Ishikawa (cell line): Measurements from ENCODE around the gene RND2.

ENCODE experiments used
- CREB1 ChIP-seq: IDR thresholded peaks from 2 replicates; pipeline ENCODE4 v1.6.1; 2012; ENCODE audit warnings: low read depth
- EP300 ChIP-seq: IDR thresholded peaks from 2 replicates; pipeline ENCODE4 v1.6.1; 2012; ENCODE audit warnings: borderline replicate concordance
- TF ChIP-seq, protein P1 (sequence below): IDR thresholded peaks from 2 replicates; pipeline ENCODE4 v1.6.1; 2012; ENCODE audit warnings: low read depth, mild to moderate bottlenecking

DNA sequence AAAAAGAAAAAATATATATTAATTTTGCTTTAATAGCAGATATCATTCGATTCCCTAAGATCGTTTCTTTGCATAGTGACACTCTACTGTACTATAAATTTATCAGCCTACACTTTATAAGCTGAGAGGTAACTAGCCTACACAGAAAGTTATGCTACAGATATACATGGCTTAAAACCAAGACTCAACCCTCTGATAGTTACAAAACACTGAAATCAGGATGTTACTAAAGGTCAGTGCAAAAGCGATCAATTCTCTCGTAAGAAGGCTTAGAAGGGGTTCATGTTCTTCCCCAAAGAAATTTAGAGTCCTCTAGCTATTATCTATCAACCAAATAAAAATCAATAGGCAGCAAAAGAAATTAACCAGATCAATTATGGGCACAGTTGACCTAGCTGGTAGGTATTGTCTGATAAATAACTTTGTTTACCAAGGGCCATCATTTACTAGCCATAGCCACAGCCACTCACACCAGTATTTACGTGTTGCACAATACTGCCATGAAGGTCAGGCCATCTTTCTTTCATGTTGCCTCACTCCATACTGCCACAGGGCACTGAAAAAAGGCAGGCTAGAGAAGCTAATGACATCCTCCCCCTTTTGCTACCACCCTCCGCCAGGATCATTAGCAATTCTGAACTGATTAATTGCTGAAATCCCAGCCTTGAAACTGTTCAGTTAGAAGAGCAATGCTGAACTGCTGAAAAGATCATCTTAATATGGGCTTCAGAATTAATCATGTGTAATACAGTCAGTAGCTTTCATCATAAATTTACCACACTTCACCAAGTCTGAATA is 43.7 kb downstream of the RND2 start:
- no peak for TF ChIP-seq EP300
- no peak for TF ChIP-seq CREB1
- TF ChIP-seq, protein P1, sequence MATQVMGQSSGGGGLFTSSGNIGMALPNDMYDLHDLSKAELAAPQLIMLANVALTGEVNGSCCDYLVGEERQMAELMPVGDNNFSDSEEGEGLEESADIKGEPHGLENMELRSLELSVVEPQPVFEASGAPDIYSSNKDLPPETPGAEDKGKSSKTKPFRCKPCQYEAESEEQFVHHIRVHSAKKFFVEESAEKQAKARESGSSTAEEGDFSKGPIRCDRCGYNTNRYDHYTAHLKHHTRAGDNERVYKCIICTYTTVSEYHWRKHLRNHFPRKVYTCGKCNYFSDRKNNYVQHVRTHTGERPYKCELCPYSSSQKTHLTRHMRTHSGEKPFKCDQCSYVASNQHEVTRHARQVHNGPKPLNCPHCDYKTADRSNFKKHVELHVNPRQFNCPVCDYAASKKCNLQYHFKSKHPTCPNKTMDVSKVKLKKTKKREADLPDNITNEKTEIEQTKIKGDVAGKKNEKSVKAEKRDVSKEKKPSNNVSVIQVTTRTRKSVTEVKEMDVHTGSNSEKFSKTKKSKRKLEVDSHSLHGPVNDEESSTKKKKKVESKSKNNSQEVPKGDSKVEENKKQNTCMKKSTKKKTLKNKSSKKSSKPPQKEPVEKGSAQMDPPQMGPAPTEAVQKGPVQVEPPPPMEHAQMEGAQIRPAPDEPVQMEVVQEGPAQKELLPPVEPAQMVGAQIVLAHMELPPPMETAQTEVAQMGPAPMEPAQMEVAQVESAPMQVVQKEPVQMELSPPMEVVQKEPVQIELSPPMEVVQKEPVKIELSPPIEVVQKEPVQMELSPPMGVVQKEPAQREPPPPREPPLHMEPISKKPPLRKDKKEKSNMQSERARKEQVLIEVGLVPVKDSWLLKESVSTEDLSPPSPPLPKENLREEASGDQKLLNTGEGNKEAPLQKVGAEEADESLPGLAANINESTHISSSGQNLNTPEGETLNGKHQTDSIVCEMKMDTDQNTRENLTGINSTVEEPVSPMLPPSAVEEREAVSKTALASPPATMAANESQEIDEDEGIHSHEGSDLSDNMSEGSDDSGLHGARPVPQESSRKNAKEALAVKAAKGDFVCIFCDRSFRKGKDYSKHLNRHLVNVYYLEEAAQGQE: no peak
